GM19467 (cell line): ENCODE results near the gene HERC6.
"Not testable (repeated sequence)": the region's sequence is repeated elsewhere in the genome, so short reads cannot be mapped to it uniquely, and the experiment has no call there.

ENCODE experiments used
- ATAC-seq: cut with Tn5 transposase; IDR thresholded peaks from one replicate; pipeline ENCODE4 v1.9.1; 2021; ENCODE audit warnings: mild to moderate bottlenecking, moderate library complexity; ENCODE audit not compliant: unreplicated experiment

Gene HERC6

GRCh38 chr4:88390128-88390527 lies 11.5 kb downstream of the HERC6 start:
- ATAC-seq = no peak

GRCh38 chr4:88391703-88392102 lies 13.1 kb downstream of the HERC6 start:
- no peak for ATAC-seq

DNA sequence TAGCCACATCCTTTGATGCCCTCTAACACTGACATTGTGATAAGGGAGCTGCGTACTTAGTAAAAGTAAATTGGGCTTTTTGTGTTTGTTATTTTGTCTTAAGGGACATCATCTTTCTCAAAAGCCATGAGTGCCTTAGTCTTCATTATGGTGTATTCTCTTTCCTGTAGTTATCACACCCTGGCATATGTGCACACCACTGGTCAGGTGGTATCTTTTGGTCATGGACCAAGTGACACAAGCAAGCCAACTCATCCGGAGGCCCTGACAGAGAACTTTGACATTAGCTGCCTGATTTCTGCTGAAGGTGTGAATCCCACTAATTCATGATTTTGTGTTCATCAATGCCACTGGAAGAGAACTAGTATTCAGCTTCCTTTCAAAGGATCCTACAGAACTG lies 18.0 kb downstream of the HERC6 start:
- ATAC-seq = no peak

GRCh38 chr4:88398381-88398780 lies 19.7 kb downstream of the HERC6 start:
- no peak for ATAC-seq

DNA sequence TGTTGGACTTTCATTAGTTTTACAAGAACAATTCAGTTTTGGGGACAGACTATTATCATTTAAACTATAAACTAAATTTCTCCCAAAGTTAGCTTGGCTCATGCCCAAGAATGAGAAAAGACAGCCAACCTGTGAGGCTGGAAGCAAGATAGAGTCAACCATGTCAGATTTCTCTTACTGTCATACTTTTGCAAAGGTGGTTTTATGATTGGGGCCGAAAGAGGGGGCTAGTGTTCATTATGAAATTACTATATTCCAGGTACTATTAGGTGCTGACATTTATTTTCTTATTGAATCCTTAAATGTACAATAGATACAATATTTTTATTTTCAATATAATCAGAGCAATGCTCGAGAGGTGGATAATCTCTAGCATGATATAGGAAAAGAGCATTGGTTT lies 30.6 kb downstream of the HERC6 start:
- no peak for ATAC-seq

DNA sequence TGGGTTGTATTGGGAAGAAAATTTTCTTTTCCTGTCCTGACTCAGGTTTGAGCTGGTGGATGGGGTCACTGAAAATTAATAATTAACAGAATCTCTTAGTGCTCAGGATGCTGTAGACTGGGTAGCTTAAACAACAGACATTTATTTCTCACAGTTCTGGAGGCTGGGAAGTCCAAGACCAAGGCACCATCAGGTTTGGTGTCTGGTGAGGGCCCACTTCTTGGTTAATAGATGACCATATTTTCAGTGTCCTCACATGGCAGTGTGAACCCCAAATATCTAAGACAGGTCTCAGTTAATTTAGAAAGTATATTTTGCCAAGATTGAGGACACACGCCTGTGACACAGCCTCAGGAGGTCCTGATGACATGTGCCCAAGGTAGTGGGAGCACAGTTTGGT lies 31.1 kb downstream of the HERC6 start:
- ATAC-seq = no peak

DNA sequence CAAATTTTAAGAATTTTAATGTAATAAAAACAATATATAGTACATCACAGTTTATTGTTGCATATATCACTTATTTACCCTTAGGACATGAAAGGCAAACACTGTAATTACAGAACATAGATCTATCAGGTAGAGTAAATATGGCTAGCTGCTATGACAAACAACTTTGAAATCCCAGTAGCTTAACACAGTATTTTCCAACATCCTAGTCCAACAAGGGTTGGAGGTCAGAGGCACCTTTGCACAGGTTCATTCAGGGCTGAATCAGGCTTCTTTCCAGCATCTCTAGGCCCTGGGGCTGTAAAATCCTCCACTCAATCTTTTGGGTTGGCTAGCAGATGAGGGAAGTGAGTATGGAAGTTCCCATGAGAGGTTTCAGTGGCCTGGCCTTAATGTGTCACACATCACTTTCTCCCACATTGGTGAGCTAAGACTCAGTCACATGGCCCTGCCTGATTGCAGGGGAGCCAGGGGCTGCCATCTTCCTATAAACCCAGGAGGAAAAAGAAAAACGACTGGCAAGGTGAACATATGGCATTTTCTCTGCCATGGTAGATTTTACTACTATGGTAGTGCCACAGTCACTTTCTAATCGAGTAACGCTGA lies 32.9 kb downstream of the HERC6 start:
- ATAC-seq = no peak

- no peak for ATAC-seq
Observed at GRCh38 chr4:88413801-88414200, 35.1 kb downstream of the HERC6 start.

- no peak for ATAC-seq
Observed at GRCh38 chr4:88414755-88415154, 36.1 kb downstream of the HERC6 start.

- ATAC-seq = no peak
Observed at GRCh38 chr4:88415982-88416381, 37.3 kb downstream of the HERC6 start.

GRCh38 chr4:88418411-88418810 lies 39.8 kb downstream of the HERC6 start:
- no peak for ATAC-seq

- ATAC-seq = no peak
Observed at GRCh38 chr4:88419874-88420273, 41.2 kb downstream of the HERC6 start.

- ATAC-seq = no peak
Observed at GRCh38 chr4:88420844-88421243, 42.2 kb downstream of the HERC6 start.

- ATAC-seq = no peak
Observed at GRCh38 chr4:88422403-88422802, 43.8 kb downstream of the HERC6 start.

DNA sequence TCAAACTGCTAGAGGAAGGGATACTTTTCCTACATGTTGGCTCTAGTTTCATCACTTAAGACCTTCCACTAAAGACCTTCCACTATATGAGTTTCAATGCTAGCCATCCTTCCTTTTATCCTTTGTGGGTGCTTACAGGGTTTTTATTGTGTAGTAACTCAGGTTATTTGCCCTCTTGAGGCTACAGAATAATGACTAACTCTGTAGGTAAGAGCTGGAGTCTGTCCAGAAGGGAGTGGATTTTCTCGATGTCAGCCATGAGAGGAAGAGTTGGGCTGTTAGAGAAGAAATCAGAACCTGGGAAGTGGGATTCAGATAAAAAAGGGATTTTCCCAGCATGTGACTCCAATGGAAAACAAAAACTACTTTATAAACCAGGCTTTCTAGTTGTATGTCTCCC lies 50.7 kb downstream of the HERC6 start:
- no peak for ATAC-seq

- no peak for ATAC-seq
Observed at GRCh38 chr4:88435987-88436693, 57.5 kb downstream of the HERC6 start.

DNA sequence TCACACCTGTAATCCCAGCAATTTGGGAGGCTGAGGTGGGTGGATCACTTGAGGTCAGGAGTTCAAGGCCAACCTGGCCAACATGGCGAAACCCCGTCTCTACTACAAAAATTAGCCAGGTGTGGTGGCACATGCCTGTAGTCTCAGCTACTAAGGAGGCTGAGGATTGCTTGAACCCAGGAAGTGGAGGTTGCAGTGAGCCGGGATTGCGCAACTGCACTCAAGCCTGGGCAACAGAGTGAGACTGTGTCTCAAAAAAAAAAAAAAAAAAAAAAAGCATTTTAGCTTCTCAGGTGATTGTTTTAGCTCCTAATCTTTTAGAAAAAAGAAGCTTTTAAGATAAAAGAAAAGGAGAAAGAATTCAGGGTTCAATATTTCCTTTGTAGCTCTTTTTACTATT lies 59.2 kb downstream of the HERC6 start:
- ATAC-seq = not testable (repeated sequence)

DNA sequence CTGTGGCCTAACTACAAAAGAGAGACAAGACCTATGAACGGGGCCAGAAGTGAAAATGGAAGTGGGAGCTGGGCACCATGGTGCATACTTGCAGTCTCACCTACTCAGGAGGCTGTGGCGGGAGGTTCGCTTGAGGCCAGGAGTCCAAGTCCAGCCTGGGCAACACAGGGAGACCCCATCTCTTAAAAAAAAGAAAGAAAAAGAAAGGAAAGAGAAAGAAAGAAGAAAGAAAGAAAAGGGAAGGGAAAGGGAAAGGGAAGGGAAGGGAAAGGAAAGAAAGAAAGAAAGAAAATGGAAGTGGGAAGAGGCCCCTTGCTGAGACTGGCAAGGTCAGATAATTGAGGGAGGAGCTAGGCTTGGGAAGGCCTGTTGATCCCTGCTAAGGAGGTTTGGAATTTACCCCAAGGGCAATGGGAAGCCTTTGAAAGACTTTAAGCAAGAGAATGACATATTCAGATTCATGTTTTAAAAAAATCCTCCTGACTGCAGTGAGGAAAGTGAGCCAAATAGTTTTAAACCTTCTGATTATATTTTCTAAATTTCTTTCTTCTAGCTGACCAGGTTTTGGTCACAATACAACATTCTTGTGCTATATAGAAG lies 60.6 kb downstream of the HERC6 start:
- ATAC-seq = no peak

GRCh38 chr4:88440146-88440545 lies 61.5 kb downstream of the HERC6 start:
- ATAC-seq = no peak

DNA sequence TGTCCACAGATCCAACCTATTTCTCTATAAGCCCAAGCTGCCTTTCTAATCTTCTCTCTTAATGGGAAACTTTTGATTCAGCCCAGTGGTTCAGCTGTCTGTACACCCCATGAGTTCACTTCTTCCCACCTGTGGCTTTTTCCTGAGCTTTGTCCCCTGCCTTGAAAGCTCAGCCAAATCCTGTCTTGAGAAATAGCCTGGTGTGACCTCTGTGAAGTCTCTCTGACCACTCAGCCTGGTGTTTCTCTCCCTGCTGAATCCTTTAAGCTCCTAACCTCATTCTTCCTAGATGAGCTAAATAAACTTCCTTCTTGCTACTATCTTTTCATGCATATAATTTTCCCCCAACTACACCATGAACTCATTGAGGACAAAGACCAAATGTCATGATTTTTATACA lies 63.0 kb downstream of the HERC6 start:
- ATAC-seq = no peak

GRCh38 chr4:88442689-88443191 lies 64.1 kb downstream of the HERC6 start:
- ATAC-seq = no peak

DNA sequence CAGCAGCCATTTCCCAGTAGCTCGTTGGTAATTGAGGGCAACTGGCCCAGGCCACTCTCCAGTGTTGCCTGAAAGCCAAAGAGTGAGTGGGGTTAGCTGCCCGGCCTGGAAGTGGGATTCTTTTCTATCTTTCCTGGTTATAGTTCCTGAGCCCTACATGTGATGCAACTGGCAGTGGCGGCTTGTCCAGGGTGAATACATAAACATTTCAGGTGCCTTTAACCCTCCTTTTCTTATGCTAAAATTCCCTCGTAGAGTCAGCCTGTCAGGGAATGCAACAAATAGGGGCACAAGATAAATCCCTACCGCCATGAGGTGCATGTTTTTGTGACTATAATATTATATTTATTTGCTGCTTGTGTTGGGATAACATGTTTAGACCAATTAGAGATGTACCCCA lies 64.8 kb downstream of the HERC6 start:
- ATAC-seq = no peak
